Measurements from ENCODE around the gene XAF1.

GRCh38 chr17:6779411-6779810 lies 23.6 kb downstream of the XAF1 start:
- TF ChIP-seq TCF7 (IDR thresholded peaks at IDR 0.05; ENCODE audit: borderline replicate concordance) (no peak), GABPA (IDR thresholded peaks at IDR 0.05; ENCODE audit: low read depth) (no peak), RFX5 (IDR thresholded peaks at IDR 0.05; ENCODE audit: low read depth, low read length) (no peak), EGR1 (IDR thresholded peaks at IDR 0.05; ENCODE audit: borderline replicate concordance in 1 of 2, low read depth in 2 of 2, low read length in 2 of 2) (no peak), CTCF (IDR thresholded peaks at IDR 0.05 in 2 of 3, conservative IDR thresholded peaks at IDR 0.05 in 1 of 3; ENCODE audit: control insufficient read depth in 2 of 3, extremely low read depth in 1 of 3, insufficient read depth in 1 of 3, low read depth in 3 of 3, low read length in 3 of 3) (no peak)
